ENCODE data around the gene ADAD1. TPM values are rescaled to one million over a fixed set of nuclear protein-coding genes. Genes with fewer than 3 reads are reported as not detected.

ADAD1 gene
- total and polyA plus RNA-seq, 2 of the 4 experiments (the other 2 are of a cell fraction) = not detected

- in situ Hi-C loops (cut with MboI; ENCODE audit: low sequenced_read_pairs) = no loop called here
- DNase-seq (no peak), ATAC-seq (ENCODE audit: low read depth) (no peak)
- Histone ChIP-seq H3K4me3 (ENCODE audit: insufficient read depth, low read depth, low read length) (no peak overlapping the region), H3K79me1 (ENCODE audit: low read depth in 1 of 2, low read length in 2 of 2) (no peaks in the 10 kb centered on the region), H4K8ac (ENCODE audit: low read depth in 2 of 2, low read length in 2 of 2) (no peak overlapping the region), H3K56ac (ENCODE audit: extremely low read depth, insufficient read depth, low read length) (no peak overlapping the region), H3K23ac (ENCODE audit: low read depth, low read length) (no peak overlapping the region), H4K20me1 (ENCODE audit: insufficient read depth, low read length) (no peaks in the 10 kb centered on the region), H2BK20ac (ENCODE audit: low read depth, low read length) (no peak overlapping the region), H3K14ac (replicated peaks; ENCODE audit: low read depth, low read length) (no peak overlapping the region), H2BK15ac (ENCODE audit: low read depth, low read length) (no peak overlapping the region), H2AK5ac (ENCODE audit: low read depth, low read length) (no peak overlapping the region), H2BK5ac (ENCODE audit: low read depth, low read length, poor library complexity, severe bottlenecking) (no peak overlapping the region), H4K91ac (ENCODE audit: insufficient read depth, low read depth, low read length) (no peak overlapping the region), H3K4me1 (ENCODE audit: control insufficient read depth, insufficient read depth, low read length) (no peaks in the 10 kb centered on the region), H2AK9ac (replicated peaks; ENCODE audit: low read depth, low read length, poor library complexity) (no peak overlapping the region), H3K27me3 (ENCODE audit: control insufficient read depth, insufficient read depth, low read length) (no peaks in the 10 kb centered on the region), H2BK120ac (ENCODE audit: low read depth, low read length) (no peak overlapping the region), H3K36me3 (ENCODE audit: control insufficient read depth, insufficient read depth, low read length) (peaks cover 9% of the 10 kb centered on the region; the same call in 1 of the 2 replicates), H3K18ac (ENCODE audit: low read depth, low read length) (no peak overlapping the region), H3K27ac (ENCODE audit: insufficient read depth, low read length) (no peak overlapping the region), H3K9ac (ENCODE audit: low read depth, low read length) (no peak overlapping the region), H4K5ac (ENCODE audit: low read depth, low read length) (no peak overlapping the region), H3K9me1 (ENCODE audit: insufficient read depth, low read length) (no peaks in the 10 kb centered on the region), H3K4ac (ENCODE audit: low read depth, low read length) (no peak overlapping the region), H2AFZ (replicated peaks; ENCODE audit: low read length, poor library complexity) (peak overlapping the region; percentile 32), H3K9me3 (ENCODE audit: control insufficient read depth, insufficient read depth, low read length) (peaks cover 4% of the 10 kb centered on the region; the same call in 1 of the 2 replicates), H3K4me2 (ENCODE audit: low read depth, low read length) (no peak overlapping the region)
- dilution Hi-C loops (cut with HindIII; ENCODE audit: low sequenced_read_pairs, unreplicated experiment) = no loop called here
- TF ChIP-seq CTCF (conservative IDR thresholded peaks at IDR 0.05; ENCODE audit: low read depth, low read length) (no peak), SMC3 (IDR thresholded peaks at IDR 0.05; ENCODE audit: low read depth, low read length) (no peak), ELK1 (IDR thresholded peaks at IDR 0.05; ENCODE audit: borderline replicate concordance, low read depth, low read length) (no peak), RFX5 (IDR thresholded peaks at IDR 0.05; ENCODE audit: low read depth, low read length) (no peak), RAD21 (IDR thresholded peaks at IDR 0.05; ENCODE audit: low read length) (no peak), MXI1 (IDR thresholded peaks at IDR 0.05; ENCODE audit: borderline replicate concordance, low read depth, low read length) (no peak), CHD1 (IDR thresholded peaks at IDR 0.05; ENCODE audit: low read depth, low read length) (no peak), NFE2L2 (IDR thresholded peaks at IDR 0.05; ENCODE audit: low read depth, low read length) (no peak), RCOR1 (IDR thresholded peaks at IDR 0.05; ENCODE audit: insufficient replicate concordance, low read length) (no peak), BHLHE40 (IDR thresholded peaks at IDR 0.05; ENCODE audit: low read depth, low read length) (no peak), MAZ (IDR thresholded peaks at IDR 0.05; ENCODE audit: borderline replicate concordance, low read depth, low read length) (no peak), FOS (IDR thresholded peaks at IDR 0.05; ENCODE audit: low read depth, low read length) (no peak), POLR2A (IDR thresholded peaks at IDR 0.05; ENCODE audit: low read depth, low read length) (no peak), MAFK (IDR thresholded peaks at IDR 0.05; ENCODE audit: low read depth, low read length) (no peak), USF2 (IDR thresholded peaks at IDR 0.05; ENCODE audit: low read depth, low read length) (no peak), CEBPB (IDR thresholded peaks at IDR 0.05; ENCODE audit: low read depth, low read length) (no peak)
- POLR2A ChIA-PET (ENCODE audit: unreplicated experiment) = no interaction called here
- BruUV-seq (replicated peaks) = no TSS peak
- WGBS, 2 experiments (ENCODE audit: extremely low coverage in 2 of 2, insufficient read length in 1 of 2) = 69% methylated on average over 2 of the region's 18 CpGs; no CpG with 5 or more reads in 1 of the 2 experiments
- CTCF ChIA-PET = no interaction called here
- intact Hi-C loops (cut with micrococcal nuclease) = no loop called here
These were observed 14.0 kb upstream of the ADAD1 start for GRCh38 chr4:122364700-122365404.
